Lower lobe of right lung (tissue), 2 donors: ENCODE measurements around the gene SOBP. TPM values are rescaled to one million over a fixed set of nuclear protein-coding genes. Genes with fewer than 3 reads are reported as not detected.

Source experiments
- ATAC-seq, 2 donors: fragments of 200-7000 bp; cut with Tn5 transposase; one replicate each; pipeline ENCODE4 v1.9.1; 2020 to 2022; ENCODE audit warnings: mild to moderate bottlenecking in 2 of 2, moderate library complexity in 2 of 2
- DNase-seq: peaks from one replicate; pipeline ENCODE4 v3.0.0-alpha.2; 2020
- H3K27ac ChIP-seq: fragments of 200-600 bp; one replicate; pipeline ENCODE4 v1.8.0; 2022
- H3K27me3 ChIP-seq: fragments of 200-600 bp; one replicate; pipeline ENCODE4 v1.8.0; 2022; ENCODE audit warnings: low read depth
- H3K36me3 ChIP-seq: fragments of 200-600 bp; one replicate; pipeline ENCODE4 v1.8.0; 2022; ENCODE audit warnings: mild to moderate bottlenecking
- H3K4me1 ChIP-seq: fragments of 200-600 bp; one replicate; pipeline ENCODE4 v1.8.0; 2022
- H3K4me3 ChIP-seq: fragments of 200-600 bp; one replicate; pipeline ENCODE4 v1.8.0; 2022; ENCODE audit warnings: mild to moderate bottlenecking
- H3K9me3 ChIP-seq: fragments of 200-600 bp; one replicate; pipeline ENCODE4 v1.8.0; 2022
- CTCF ChIP-seq: fragments of 200-600 bp; IDR thresholded peaks from one replicate; pipeline ENCODE4 v1.8.0; 2022; ENCODE audit warnings: antibody characterized with exemption, mild to moderate bottlenecking
- intact Hi-C: fragments of 100-400 bp; cut with DNase I; formaldehyde crosslinking; loops from one replicate; pipeline ENCODE4 v1.11.0; 2022
- total RNA-seq: library from RNA; stranded (reverse); fragmentation: NEBNext Ultra II Directional; extraction: Animal tissue kit (Norgen Biotek cat#: 25700); gene quantifications from one replicate; pipeline ENCODE4 v1.2.1, GENCODE V29; 2021
- donor health status: DM: no; HTN: yes; CAD: no; lungs with severe emphysema.

The SOBP gene
- total RNA-seq, 1 donor from 2014 or later, result 6.9 TPM

- Histone ChIP-seq H3K4me3 (no peak overlapping the region), H3K36me3 (no peaks in the 10 kb centered on the region), H3K9me3 (no peaks in the 10 kb centered on the region), H3K27me3 (peaks cover 5% of the 10 kb centered on the region), H3K4me1 (no peaks in the 10 kb centered on the region), H3K27ac (no peak overlapping the region)
- intact Hi-C loops, result no loop called here
- TF ChIP-seq CTCF, result no peak
- ATAC-seq (no peak), DNase-seq (no peak)
Observed at GRCh38 chr6:107479089-107479690, 10.7 kb upstream of the SOBP start.

GRCh38 chr6:107485157-107485556 lies 4.8 kb upstream of the SOBP start:
- H3K4me1 ChIP-seq, result peaks cover 17% of the 10 kb centered on the region
- intact Hi-C loops, result no loop called here
- H3K36me3 ChIP-seq, result no peaks in the 10 kb centered on the region
- no peak for TF ChIP-seq CTCF
- DNase-seq (no peak), ATAC-seq (no peak)
- no peak overlapping the region for H3K4me3 ChIP-seq
- peaks cover 30% of the 10 kb centered on the region for H3K27me3 ChIP-seq
- H3K9me3 ChIP-seq, result no peaks in the 10 kb centered on the region
- H3K27ac ChIP-seq, result no peak overlapping the region

GRCh38 chr6:107488174-107488874 lies 1.6 kb upstream of the SOBP start:
- no peak for DNase-seq
- H3K36me3 ChIP-seq, result no peaks in the 10 kb centered on the region
- no peak overlapping the region for H3K27ac ChIP-seq
- peaks cover 36% of the 10 kb centered on the region for H3K4me1 ChIP-seq
- TF ChIP-seq CTCF, result no peak
- no peaks in the 10 kb centered on the region for H3K9me3 ChIP-seq
- peak in 1 of 2 donors; percentile 18 for ATAC-seq
- intact Hi-C loops, result no loop called here
- peak overlapping the region; percentile 74 for H3K4me3 ChIP-seq
- H3K27me3 ChIP-seq, result peaks cover 30% of the 10 kb centered on the region

GRCh38 chr6:107488875-107489635 lies 862 bp upstream of the SOBP start:
- peaks cover 30% of the 10 kb centered on the region for H3K27me3 ChIP-seq
- H3K36me3 ChIP-seq, result no peaks in the 10 kb centered on the region
- DNase-seq (peak; percentile 48), ATAC-seq (peak; percentile 47 to 55)
- TF ChIP-seq CTCF, result no peak
- peaks cover 42% of the 10 kb centered on the region for H3K4me1 ChIP-seq
- intact Hi-C loops, result no loop called here
- H3K27ac ChIP-seq, result peak overlapping the region; percentile 26
- peak overlapping the region; percentile 74 for H3K4me3 ChIP-seq
- no peaks in the 10 kb centered on the region for H3K9me3 ChIP-seq

- H3K27ac ChIP-seq, result peak overlapping the region; percentile 58
- TF ChIP-seq CTCF, result no peak
- DNase-seq, result no peak
- H3K36me3 ChIP-seq, result no peaks in the 10 kb centered on the region
- peak; percentile 2 to 12 for ATAC-seq
- intact Hi-C loops, result no loop called here
- H3K27me3 ChIP-seq, result peaks cover 28% of the 10 kb centered on the region
- peaks cover 53% of the 10 kb centered on the region for H3K4me1 ChIP-seq
- H3K4me3 ChIP-seq, result peak overlapping the region; percentile 74
- no peaks in the 10 kb centered on the region for H3K9me3 ChIP-seq
Observed at GRCh38 chr6:107490566-107491137, 735 bp downstream of the SOBP start.
